Rectal smooth muscle tissue (tissue), 1 donor: ENCODE measurements around the gene PLAAT4.
"Not testable (repeated sequence)": the region's sequence is repeated elsewhere in the genome, so short reads cannot be mapped to it uniquely, and the experiment has no call there.

ENCODE experiments used
- H3K27ac ChIP-seq: one replicate; pipeline ENCODE4 v1.7.0; 2013; ENCODE audit warnings: low read depth, low read length, inconsistent platforms
- H3K27me3 ChIP-seq: one replicate; pipeline ENCODE4 v1.7.0; 2013; ENCODE audit warnings: low read length; ENCODE audit not compliant: control insufficient read depth, insufficient read depth
- H3K36me3 ChIP-seq: one replicate; pipeline ENCODE4 v1.7.0; 2013; ENCODE audit warnings: low read length; ENCODE audit not compliant: control insufficient read depth, insufficient read depth
- H3K4me1 ChIP-seq: one replicate; pipeline ENCODE4 v1.7.0; 2013; ENCODE audit warnings: low read length; ENCODE audit not compliant: control insufficient read depth, insufficient read depth
- H3K4me3 ChIP-seq: one replicate; pipeline ENCODE4 v1.7.0; 2013; ENCODE audit warnings: low read length
- H3K9ac ChIP-seq: one replicate; pipeline ENCODE4 v1.7.0; 2013; ENCODE audit warnings: low read length

PLAAT4 gene

GRCh38 chr11:63534076-63534475 lies 2.5 kb upstream of the PLAAT4 start:
- Histone ChIP-seq H3K27ac (no peak overlapping the region), H3K4me3 (no peak overlapping the region)

GRCh38 chr11:63534895-63535461 lies 1.6 kb upstream of the PLAAT4 start:
- H3K27me3 ChIP-seq: no peaks in the 10 kb centered on the region
- H3K4me1 ChIP-seq: peaks cover 15% of the 10 kb centered on the region
- H3K9ac ChIP-seq: no peak overlapping the region
- no peak overlapping the region for H3K4me3 ChIP-seq
- H3K27ac ChIP-seq: no peak overlapping the region
- no peaks in the 10 kb centered on the region for H3K36me3 ChIP-seq

More at GRCh38 chr11:63534076-63534475, 2.5 kb upstream of the PLAAT4 start:
- no peaks in the 10 kb centered on the region for H3K27me3 ChIP-seq
- H3K9ac ChIP-seq: no peak overlapping the region
- peaks cover 15% of the 10 kb centered on the region for H3K4me1 ChIP-seq
- no peaks in the 10 kb centered on the region for H3K36me3 ChIP-seq

DNA sequence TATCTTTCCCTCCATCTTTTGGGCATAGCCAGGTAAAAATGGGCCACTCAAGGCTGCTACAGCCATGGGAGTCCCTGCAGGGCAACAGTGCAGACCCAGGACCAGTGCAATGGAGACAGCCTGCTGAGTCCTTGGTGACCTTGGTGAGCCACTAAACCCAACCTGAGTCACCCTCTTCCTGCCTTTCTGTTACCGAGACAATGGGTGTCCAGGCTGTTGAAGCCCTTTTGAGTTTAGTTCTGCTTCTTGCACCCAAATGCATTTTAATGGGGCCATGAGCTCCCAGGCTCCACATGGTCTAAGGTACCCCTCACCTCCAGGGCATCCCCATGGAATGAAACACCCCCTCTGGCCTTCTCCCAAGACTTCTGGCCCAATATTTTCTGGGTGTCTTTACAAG lies 874 bp upstream of the PLAAT4 start:
- Histone ChIP-seq H3K4me3 (no peak overlapping the region), H3K27ac (peak overlapping the region; percentile 93), H3K4me1 (peaks cover 15% of the 10 kb centered on the region), H3K36me3 (no peaks in the 10 kb centered on the region), H3K27me3 (no peaks in the 10 kb centered on the region), H3K9ac (no peak overlapping the region)

DNA sequence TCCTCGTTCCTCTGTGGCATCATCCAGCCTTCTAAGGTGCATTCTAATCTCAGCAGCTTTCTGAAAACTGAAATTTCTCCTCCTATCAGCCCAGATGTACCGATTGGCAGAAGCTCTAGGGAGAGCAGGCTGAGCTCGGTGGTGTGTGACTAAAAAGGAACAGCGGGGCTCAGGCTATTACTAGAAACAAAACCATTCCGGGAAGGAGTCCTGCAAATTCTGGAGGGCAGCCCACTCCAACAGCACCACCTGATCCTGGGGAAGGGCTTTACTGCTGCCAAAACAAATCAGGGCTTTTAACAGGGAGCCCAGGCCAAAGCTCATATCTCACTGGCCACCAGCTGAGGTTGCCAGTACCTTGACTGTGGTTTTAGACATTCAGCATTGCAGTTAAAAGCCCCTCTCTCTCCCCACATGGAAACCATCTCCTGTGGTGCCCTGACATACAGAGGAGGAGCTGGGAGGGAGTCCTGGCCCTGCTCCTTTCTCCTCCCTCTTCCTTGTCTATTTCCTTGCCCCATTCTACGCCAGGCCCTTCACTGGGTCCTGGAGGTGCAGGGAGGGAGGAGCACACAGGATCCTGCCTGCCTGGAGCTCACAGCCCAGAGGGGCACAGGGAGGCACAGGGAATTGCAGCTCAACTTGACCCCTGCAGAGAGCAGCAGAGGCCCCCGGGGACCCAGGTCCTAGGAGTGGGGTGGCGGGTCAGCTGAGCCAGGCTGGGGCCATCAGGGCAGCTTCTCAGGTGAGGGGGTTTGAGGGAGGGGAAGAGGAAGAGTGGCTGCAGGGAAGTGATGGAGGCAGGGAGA lies 889 bp downstream of the PLAAT4 start:
- no peaks in the 10 kb centered on the region for H3K27me3 ChIP-seq
- H3K9ac ChIP-seq: peak overlapping the region; percentile 63
- H3K4me3 ChIP-seq: peak overlapping the region; percentile 74
- H3K36me3 ChIP-seq: no peaks in the 10 kb centered on the region
- H3K27ac ChIP-seq: peak overlapping the region; percentile 93
- H3K4me1 ChIP-seq: peaks cover 15% of the 10 kb centered on the region

GRCh38 chr11:63542506-63542905 lies 5.9 kb downstream of the PLAAT4 start:
- H3K27ac ChIP-seq, H3K36me3 ChIP-seq, H3K9ac ChIP-seq, H3K4me3 ChIP-seq, H3K27me3 ChIP-seq: not testable (repeated sequence)
- H3K4me1 ChIP-seq: peaks cover 10% of the 10 kb centered on the region

DNA sequence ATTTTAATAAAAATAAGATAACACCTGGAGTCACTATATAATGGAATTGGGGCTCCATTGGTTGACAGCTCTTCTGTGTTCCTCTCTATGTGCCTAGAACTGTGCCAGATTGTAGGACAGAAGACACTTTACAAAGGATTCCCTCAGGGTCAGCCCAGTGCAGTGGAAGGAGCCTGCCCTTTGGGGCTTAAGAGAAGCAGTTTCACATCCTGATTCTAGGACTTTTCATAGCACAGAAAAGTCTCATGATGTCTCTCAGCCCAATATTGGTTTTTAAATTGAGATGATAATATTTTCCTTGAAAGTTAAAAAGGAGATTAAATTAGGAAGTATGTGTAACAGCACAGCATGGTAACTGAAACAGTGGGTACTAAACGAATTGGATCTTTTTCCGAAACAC lies 7.1 kb downstream of the PLAAT4 start:
- peaks cover 3% of the 10 kb centered on the region for H3K36me3 ChIP-seq
- H3K27ac ChIP-seq: no peak overlapping the region
- H3K4me3 ChIP-seq: no peak overlapping the region

DNA sequence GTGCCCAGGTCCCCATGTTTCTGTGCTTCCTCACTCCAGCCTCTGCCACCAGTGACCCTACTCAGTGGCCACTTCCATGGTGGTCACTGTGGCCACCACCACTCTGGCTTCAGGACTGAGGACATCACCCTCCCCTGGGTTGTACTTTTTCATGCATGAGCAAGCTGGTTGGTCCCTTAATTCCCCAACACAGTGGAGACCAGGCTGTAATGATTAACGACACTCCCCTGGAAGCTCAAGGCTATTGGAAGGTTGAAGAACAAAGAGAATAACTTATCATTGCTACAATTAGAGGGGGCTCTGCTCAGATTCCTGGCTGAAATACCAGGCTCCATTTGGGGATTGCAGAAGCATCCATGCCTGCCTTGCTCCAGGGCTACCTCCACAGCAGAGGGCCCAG lies 10.5 kb downstream of the PLAAT4 start:
- H3K9ac ChIP-seq: no peak overlapping the region
- no peaks in the 10 kb centered on the region for H3K4me1 ChIP-seq
- H3K36me3 ChIP-seq: peaks cover 3% of the 10 kb centered on the region
- H3K27ac ChIP-seq: no peak overlapping the region
- H3K27me3 ChIP-seq: no peaks in the 10 kb centered on the region
- H3K4me3 ChIP-seq: no peak overlapping the region

More for the DNA sequence above, 7.1 kb downstream of the PLAAT4 start:
- Histone ChIP-seq H3K9ac (no peak overlapping the region), H3K27me3 (no peaks in the 10 kb centered on the region), H3K4me1 (no peaks in the 10 kb centered on the region)

DNA sequence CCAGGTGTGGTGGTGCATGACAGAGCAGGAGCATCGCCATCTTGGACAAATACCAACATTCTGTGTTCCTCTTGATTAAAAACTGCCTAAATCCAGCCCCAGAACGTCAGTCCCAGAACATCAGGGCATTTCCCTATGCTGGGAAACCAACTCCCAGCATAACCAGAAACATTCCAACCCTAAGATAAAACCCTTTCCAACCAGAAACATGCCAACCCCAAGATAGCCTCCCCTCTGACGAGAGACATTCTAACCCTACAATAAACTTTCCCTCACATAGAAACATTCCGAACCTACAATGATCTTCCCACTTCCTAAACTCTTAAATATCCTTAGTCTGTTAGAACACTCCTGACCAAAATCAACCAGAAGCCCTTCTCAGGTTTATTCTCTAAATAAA lies 11.6 kb downstream of the PLAAT4 start:
- no peak overlapping the region for H3K4me3 ChIP-seq
- no peaks in the 10 kb centered on the region for H3K4me1 ChIP-seq
- no peak overlapping the region for H3K27ac ChIP-seq
- H3K9ac ChIP-seq: no peak overlapping the region
- no peaks in the 10 kb centered on the region for H3K27me3 ChIP-seq
- peaks cover 3% of the 10 kb centered on the region for H3K36me3 ChIP-seq

DNA sequence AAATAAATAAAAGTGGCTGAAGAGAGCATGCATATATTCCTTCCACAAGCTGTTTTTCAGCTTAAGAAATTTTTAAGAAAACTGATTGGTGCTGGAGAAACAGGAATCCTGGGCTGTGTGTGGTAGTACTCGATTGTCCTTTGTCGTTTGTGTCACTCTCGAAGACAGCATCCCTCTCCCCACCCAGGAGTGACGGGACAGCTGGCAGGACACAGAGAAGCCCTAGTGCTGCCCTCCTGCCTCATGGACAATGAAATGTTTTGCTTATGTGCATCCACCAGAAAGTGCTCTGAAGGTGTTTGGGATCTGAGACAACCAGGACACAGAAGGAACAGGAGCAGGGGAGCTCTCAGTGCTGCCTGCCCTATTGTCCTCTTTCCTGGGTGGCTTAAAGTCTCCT lies 12.8 kb downstream of the PLAAT4 start:
- no peak overlapping the region for H3K9ac ChIP-seq
- H3K4me3 ChIP-seq: no peak overlapping the region
- no peaks in the 10 kb centered on the region for H3K4me1 ChIP-seq
- no peaks in the 10 kb centered on the region for H3K27me3 ChIP-seq
- peaks cover 3% of the 10 kb centered on the region for H3K36me3 ChIP-seq
- no peak overlapping the region for H3K27ac ChIP-seq

DNA sequence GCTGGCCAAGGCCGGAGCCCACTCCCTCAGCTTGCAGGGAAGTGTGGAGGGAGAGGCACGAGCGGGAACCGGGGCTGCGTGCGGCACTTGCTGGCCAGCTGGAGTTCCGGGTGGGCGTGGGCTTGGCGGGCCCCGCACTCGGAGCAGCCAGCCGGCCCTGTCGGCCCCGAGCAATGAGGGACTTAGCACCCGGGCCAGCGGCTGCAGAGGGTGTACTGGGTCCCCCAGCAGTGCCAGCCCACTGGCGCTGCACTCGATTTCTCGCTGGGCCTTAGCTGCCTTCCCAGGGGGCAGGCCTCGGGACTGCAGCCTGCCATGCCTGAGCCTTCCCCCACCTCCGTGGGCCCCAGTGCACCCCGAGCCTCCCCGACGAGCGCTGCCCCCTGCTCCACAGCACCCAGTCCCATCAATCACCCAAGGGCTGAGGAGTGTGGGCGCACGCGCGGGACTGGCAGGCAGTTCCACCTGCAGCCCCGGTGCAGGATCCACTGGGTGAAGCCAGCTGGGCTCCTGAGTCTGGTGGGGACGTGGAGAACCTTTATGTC lies 13.6 kb downstream of the PLAAT4 start:
- not testable (repeated sequence) for H3K4me3 ChIP-seq, H3K4me1 ChIP-seq, H3K36me3 ChIP-seq, H3K9ac ChIP-seq, H3K27me3 ChIP-seq, H3K27ac ChIP-seq

- no peaks in the 10 kb centered on the region for H3K36me3 ChIP-seq
- no peak overlapping the region for H3K27ac ChIP-seq
- H3K4me1 ChIP-seq: no peaks in the 10 kb centered on the region
- no peak overlapping the region for H3K9ac ChIP-seq
- no peaks in the 10 kb centered on the region for H3K27me3 ChIP-seq
- H3K4me3 ChIP-seq: no peak overlapping the region
Observed at GRCh38 chr11:63551091-63551888, 14.7 kb downstream of the PLAAT4 start.

GRCh38 chr11:63551889-63552266 lies 15.3 kb downstream of the PLAAT4 start:
- no peak overlapping the region for H3K27ac ChIP-seq
- no peak overlapping the region for H3K4me3 ChIP-seq

More at GRCh38 chr11:63551889-63552266, 15.3 kb downstream of the PLAAT4 start:
- Histone ChIP-seq H3K36me3 (no peaks in the 10 kb centered on the region), H3K9ac (no peak overlapping the region), H3K4me1 (no peaks in the 10 kb centered on the region), H3K27me3 (no peaks in the 10 kb centered on the region)
